Thyroid gland (tissue), 4 donors: ENCODE data around the gene GHRL.

Experiments used
- CTCF ChIP-seq, 6 experiments: fragments of 200-600 bp in 3 of 6; fragments of 450-650 bp in 3 of 6; sonication (generic) in 3 of 6; IDR thresholded peaks; one replicate each; pipeline ENCODE4 v1.5.1; 2016 to 2019; ENCODE audit warnings: antibody characterized with exemption in 6 of 6, mild to moderate bottlenecking in 2 of 6, inconsistent platforms in 1 of 6, moderate library complexity in 1 of 6
- POLR2A ChIP-seq, 2 donors: fragments of 450-650 bp; IDR thresholded peaks; one replicate each; pipeline ENCODE4 v1.6.1; 2017; ENCODE audit warnings: antibody characterized with exemption in 2 of 2, mild to moderate bottlenecking in 2 of 2, moderate library complexity in 1 of 2

- no peak for TF ChIP-seq CTCF (IDR thresholded peaks at IDR 0.05)
- TF ChIP-seq POLR2A (IDR thresholded peaks at IDR 0.05) = no peak
These were observed 23.8 kb downstream of the GHRL start for GRCh38 chr3:10268930-10269329.
